ENCODE data around the gene RBPMS2.
"Not testable (repeated sequence)": the region's sequence is repeated elsewhere in the genome, so short reads cannot be mapped to it uniquely, and the experiment has no call there.

The RBPMS2 gene

DNA sequence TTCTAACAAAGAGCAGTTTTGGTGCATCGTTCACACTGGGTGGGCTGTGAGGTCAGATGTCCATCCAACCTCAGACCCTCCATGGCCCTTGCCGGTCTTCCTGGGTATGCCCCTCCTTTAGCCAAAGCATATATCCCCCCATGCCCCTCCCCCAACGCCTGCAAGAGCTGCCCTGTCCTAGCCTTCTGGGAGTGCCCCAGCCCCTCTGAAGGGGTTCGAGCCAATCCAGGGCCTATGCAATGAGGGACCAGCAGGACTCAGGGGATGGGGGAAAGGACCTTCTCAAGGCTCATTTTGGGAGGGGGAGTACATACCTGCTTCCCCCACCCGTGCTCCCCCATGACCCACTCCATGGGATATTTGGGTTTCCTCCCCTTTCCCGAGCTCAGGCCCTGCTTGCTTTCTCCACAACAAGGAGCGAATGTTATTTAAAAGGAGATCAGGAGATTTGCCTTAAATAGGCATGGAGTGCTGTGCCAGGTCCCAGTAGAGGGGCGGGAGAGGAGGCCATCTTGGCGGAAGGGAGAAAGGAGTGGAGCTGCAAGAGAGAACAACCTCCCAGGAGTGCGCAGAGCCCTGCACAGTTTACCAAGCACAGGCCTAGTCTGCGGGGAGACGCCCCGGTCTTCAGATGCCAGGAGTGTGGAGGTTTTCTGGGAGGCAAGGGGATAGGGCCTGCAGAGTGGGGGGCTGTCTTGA is 31.8 kb upstream of the RBPMS2 start:
- Histone ChIP-seq H2AK5ac (ENCODE audit: low read length) (no peak overlapping the region), H3K18ac (ENCODE audit: low read length) (peak overlapping the region; percentile 82), H2BK15ac (replicated peaks; ENCODE audit: low read depth) (no peak overlapping the region), H3K4ac (ENCODE audit: low read depth, low read length) (peak overlapping the region; percentile 87), H2BK120ac (ENCODE audit: low read depth, low read length) (peak overlapping the region; percentile 62), H3K4me1 (ENCODE audit: control insufficient read depth, low read depth, low read length) (peaks cover 20% of the 10 kb centered on the region), H3K56ac (ENCODE audit: low read length) (peak overlapping the region; percentile 69), H3K79me2 (ENCODE audit: control insufficient read depth, insufficient read depth, low read length) (no peaks in the 10 kb centered on the region), H4K8ac (ENCODE audit: low read depth, low read length) (peak overlapping the region; percentile 43), H3K4me3 (ENCODE audit: low read length) (no peak overlapping the region), H3K79me1 (ENCODE audit: low read length) (no peaks in the 10 kb centered on the region), H3K36me3 (ENCODE audit: control insufficient read depth, insufficient read depth, low read length) (no peaks in the 10 kb centered on the region), H3K27me3 (ENCODE audit: insufficient read depth, low read length, poor library complexity) (no peaks in the 10 kb centered on the region), H3K4me2 (ENCODE audit: low read length) (no peak overlapping the region), H3K23ac (ENCODE audit: low read length) (peak overlapping the region; percentile 25), H2BK5ac (ENCODE audit: low read length) (peak overlapping the region; percentile 47), H3K9ac (ENCODE audit: low read length) (peak overlapping the region; percentile 40), H3K27ac (ENCODE audit: low read depth, low read length) (peak overlapping the region; percentile 63), H4K5ac (ENCODE audit: low read length) (no peak overlapping the region)
- no CpG with 5 or more reads among the region's 13 CpGs for WGBS (ENCODE audit: extremely low coverage, insufficient coverage, low lambda C conversion rate)
- peak; percentile 85 for DNase-seq

- Histone ChIP-seq H3K4me1 (ENCODE audit: control insufficient read depth, low read depth, low read length) (peaks cover 19% of the 10 kb centered on the region), H2BK120ac (ENCODE audit: low read depth, low read length) (no peak overlapping the region)
- WGBS (ENCODE audit: extremely low coverage, insufficient coverage, low lambda C conversion rate) = no CpG with 5 or more reads among the region's 6 CpGs
These were observed 31.1 kb upstream of the RBPMS2 start for GRCh38 chr15:64806509-64806908.

DNA sequence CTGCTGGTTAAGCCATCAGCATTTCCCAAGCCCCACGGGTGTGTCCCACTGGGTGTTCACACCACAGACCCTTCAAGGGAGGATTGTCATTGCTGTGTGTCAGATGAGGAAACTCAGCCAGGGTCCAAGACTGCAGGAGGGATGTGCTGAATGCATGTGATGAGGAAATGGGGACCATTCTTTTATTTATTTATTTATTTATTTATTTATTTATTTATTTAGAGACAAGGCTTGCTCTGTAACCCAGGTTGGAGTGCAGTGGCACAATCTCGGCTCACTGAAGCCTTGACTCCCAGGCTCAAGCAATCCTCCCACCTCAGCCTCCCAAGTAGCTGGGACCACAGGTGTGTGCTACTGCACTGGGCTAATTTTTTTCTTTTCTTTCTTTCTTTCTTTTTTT is 29.2 kb upstream of the RBPMS2 start:
- no peak overlapping the region for H4K5ac ChIP-seq (ENCODE audit: low read length)
- no peak overlapping the region for H2AK5ac ChIP-seq (ENCODE audit: low read length)
- no peak overlapping the region for H4K8ac ChIP-seq (ENCODE audit: low read depth, low read length)
- DNase-seq = no peak
- no peak overlapping the region for H3K4me3 ChIP-seq (ENCODE audit: low read length)
- no peak overlapping the region for H2BK5ac ChIP-seq (ENCODE audit: low read length)
- H3K79me1 ChIP-seq (ENCODE audit: low read length) = no peaks in the 10 kb centered on the region
- H3K27ac ChIP-seq (ENCODE audit: low read depth, low read length) = no peak overlapping the region
- H3K27me3 ChIP-seq (ENCODE audit: insufficient read depth, low read length, poor library complexity) = no peaks in the 10 kb centered on the region
- no peak overlapping the region for H3K4me2 ChIP-seq (ENCODE audit: low read length)
- no peak overlapping the region for H3K23ac ChIP-seq (ENCODE audit: low read length)
- H3K4ac ChIP-seq (ENCODE audit: low read depth, low read length) = no peak overlapping the region
- H3K79me2 ChIP-seq (ENCODE audit: control insufficient read depth, insufficient read depth, low read length) = no peaks in the 10 kb centered on the region
- peaks cover 10% of the 10 kb centered on the region for H3K4me1 ChIP-seq (ENCODE audit: control insufficient read depth, low read depth, low read length)
- no peak overlapping the region for H2BK120ac ChIP-seq (ENCODE audit: low read depth, low read length)
- no CpG with 5 or more reads among the region's 2 CpGs for WGBS (ENCODE audit: extremely low coverage, insufficient coverage, low lambda C conversion rate)
- no peak overlapping the region for H2BK15ac ChIP-seq (replicated peaks; ENCODE audit: low read depth)
- H3K9ac ChIP-seq (ENCODE audit: low read length) = no peak overlapping the region
- H3K18ac ChIP-seq (ENCODE audit: low read length) = no peak overlapping the region
- H3K36me3 ChIP-seq (ENCODE audit: control insufficient read depth, insufficient read depth, low read length) = no peaks in the 10 kb centered on the region
- H3K56ac ChIP-seq (ENCODE audit: low read length) = no peak overlapping the region

More at GRCh38 chr15:64806509-64806908, 31.1 kb upstream of the RBPMS2 start:
- peak overlapping the region; percentile 40 for H3K9ac ChIP-seq (ENCODE audit: low read length)
- no peak overlapping the region for H2BK15ac ChIP-seq (replicated peaks; ENCODE audit: low read depth)
- no peak overlapping the region for H3K23ac ChIP-seq (ENCODE audit: low read length)
- H3K27ac ChIP-seq (ENCODE audit: low read depth, low read length) = peak overlapping the region; percentile 63
- peak overlapping the region; percentile 79 for H2BK5ac ChIP-seq (ENCODE audit: low read length)
- peak overlapping the region; percentile 69 for H3K56ac ChIP-seq (ENCODE audit: low read length)
- no peak overlapping the region for H3K4me3 ChIP-seq (ENCODE audit: low read length)
- no peaks in the 10 kb centered on the region for H3K79me1 ChIP-seq (ENCODE audit: low read length)
- no peak overlapping the region for H3K4me2 ChIP-seq (ENCODE audit: low read length)
- H4K5ac ChIP-seq (ENCODE audit: low read length) = no peak overlapping the region
- peak overlapping the region; percentile 82 for H2AK5ac ChIP-seq (ENCODE audit: low read length)
- H3K18ac ChIP-seq (ENCODE audit: low read length) = peak overlapping the region; percentile 41
- H4K8ac ChIP-seq (ENCODE audit: low read depth, low read length) = no peak overlapping the region
- H3K36me3 ChIP-seq (ENCODE audit: control insufficient read depth, insufficient read depth, low read length) = no peaks in the 10 kb centered on the region
- H3K27me3 ChIP-seq (ENCODE audit: insufficient read depth, low read length, poor library complexity) = no peaks in the 10 kb centered on the region
- peak; percentile 62 for DNase-seq
- peak overlapping the region; percentile 87 for H3K4ac ChIP-seq (ENCODE audit: low read depth, low read length)
- no peaks in the 10 kb centered on the region for H3K79me2 ChIP-seq (ENCODE audit: control insufficient read depth, insufficient read depth, low read length)

GRCh38 chr15:64803526-64803925 is 28.1 kb upstream of the RBPMS2 start:
- Histone ChIP-seq H3K4me3 (ENCODE audit: low read length) (no peak overlapping the region), H3K79me1 (ENCODE audit: low read length) (no peaks in the 10 kb centered on the region), H2AK5ac (ENCODE audit: low read length) (no peak overlapping the region), H3K4ac (ENCODE audit: low read depth, low read length) (no peak overlapping the region), H3K23ac (ENCODE audit: low read length) (no peak overlapping the region), H2BK15ac (replicated peaks; ENCODE audit: low read depth) (no peak overlapping the region), H3K4me2 (ENCODE audit: low read length) (no peak overlapping the region), H3K56ac (ENCODE audit: low read length) (no peak overlapping the region), H3K79me2 (ENCODE audit: control insufficient read depth, insufficient read depth, low read length) (no peaks in the 10 kb centered on the region), H3K18ac (ENCODE audit: low read length) (no peak overlapping the region), H4K8ac (ENCODE audit: low read depth, low read length) (no peak overlapping the region), H4K5ac (ENCODE audit: low read length) (no peak overlapping the region), H3K27ac (ENCODE audit: low read depth, low read length) (no peak overlapping the region), H3K36me3 (ENCODE audit: control insufficient read depth, insufficient read depth, low read length) (no peaks in the 10 kb centered on the region), H2BK120ac (ENCODE audit: low read depth, low read length) (no peak overlapping the region), H2BK5ac (ENCODE audit: low read length) (no peak overlapping the region), H3K4me1 (ENCODE audit: control insufficient read depth, low read depth, low read length) (peaks cover 6% of the 10 kb centered on the region), H3K27me3 (ENCODE audit: insufficient read depth, low read length, poor library complexity) (no peaks in the 10 kb centered on the region), H3K9ac (ENCODE audit: low read length) (no peak overlapping the region)
- DNase-seq = no peak
- WGBS (ENCODE audit: extremely low coverage, insufficient coverage, low lambda C conversion rate) = no CpG with 5 or more reads among the region's 1 CpG

DNA sequence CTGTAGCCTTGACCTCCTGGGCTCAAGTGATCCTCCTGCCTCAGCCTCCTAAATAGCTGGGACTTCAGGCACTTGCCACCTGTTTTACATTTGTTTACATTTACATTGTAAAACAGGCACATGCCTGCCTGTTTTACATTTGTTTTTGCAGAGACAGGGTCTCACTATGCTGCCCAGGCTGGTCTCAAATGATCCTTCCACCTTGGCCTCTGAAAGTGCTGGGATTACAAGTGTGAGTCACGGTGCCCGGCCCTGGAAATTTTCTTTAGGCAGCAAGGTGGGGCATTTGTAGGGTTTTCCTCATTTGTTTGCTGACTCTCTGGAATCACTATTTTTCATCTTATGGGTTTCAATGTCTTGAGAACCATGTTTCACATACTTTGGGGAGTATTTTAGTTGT is 25.1 kb upstream of the RBPMS2 start:
- H3K9ac ChIP-seq (ENCODE audit: low read length) = no peak overlapping the region
- WGBS (ENCODE audit: extremely low coverage, insufficient coverage, low lambda C conversion rate) = no CpG with 5 or more reads among the region's 2 CpGs
- H3K4me1 ChIP-seq (ENCODE audit: control insufficient read depth, low read depth, low read length) = no peaks in the 10 kb centered on the region
- no peaks in the 10 kb centered on the region for H3K79me2 ChIP-seq (ENCODE audit: control insufficient read depth, insufficient read depth, low read length)
- H3K27ac ChIP-seq (ENCODE audit: low read depth, low read length) = no peak overlapping the region
- H2AK5ac ChIP-seq (ENCODE audit: low read length) = no peak overlapping the region
- H3K27me3 ChIP-seq (ENCODE audit: insufficient read depth, low read length, poor library complexity) = no peaks in the 10 kb centered on the region
- no peak overlapping the region for H2BK120ac ChIP-seq (ENCODE audit: low read depth, low read length)
- H3K4ac ChIP-seq (ENCODE audit: low read depth, low read length) = no peak overlapping the region
- no peak overlapping the region for H4K8ac ChIP-seq (ENCODE audit: low read depth, low read length)
- H3K36me3 ChIP-seq (ENCODE audit: control insufficient read depth, insufficient read depth, low read length) = no peaks in the 10 kb centered on the region
- no peak overlapping the region for H3K56ac ChIP-seq (ENCODE audit: low read length)
- H3K4me3 ChIP-seq (ENCODE audit: low read length) = no peak overlapping the region
- no peak for DNase-seq
- H2BK5ac ChIP-seq (ENCODE audit: low read length) = no peak overlapping the region
- no peak overlapping the region for H3K23ac ChIP-seq (ENCODE audit: low read length)
- H4K5ac ChIP-seq (ENCODE audit: low read length) = no peak overlapping the region
- no peak overlapping the region for H3K4me2 ChIP-seq (ENCODE audit: low read length)
- no peak overlapping the region for H2BK15ac ChIP-seq (replicated peaks; ENCODE audit: low read depth)
- H3K79me1 ChIP-seq (ENCODE audit: low read length) = no peaks in the 10 kb centered on the region
- no peak overlapping the region for H3K18ac ChIP-seq (ENCODE audit: low read length)

GRCh38 chr15:64798905-64799304 is 23.5 kb upstream of the RBPMS2 start:
- not testable (repeated sequence) for H3K23ac ChIP-seq (ENCODE audit: low read length); H3K27ac ChIP-seq (ENCODE audit: low read depth, low read length); H3K9ac ChIP-seq (ENCODE audit: low read length); H4K5ac ChIP-seq (ENCODE audit: low read length); DNase-seq; H2BK120ac ChIP-seq (ENCODE audit: low read depth, low read length); H3K36me3 ChIP-seq (ENCODE audit: control insufficient read depth, insufficient read depth, low read length); H3K4me2 ChIP-seq (ENCODE audit: low read length); H3K27me3 ChIP-seq (ENCODE audit: insufficient read depth, low read length, poor library complexity); H2BK15ac ChIP-seq (replicated peaks; ENCODE audit: low read depth); H3K4me3 ChIP-seq (ENCODE audit: low read length); H3K79me2 ChIP-seq (ENCODE audit: control insufficient read depth, insufficient read depth, low read length); H3K4ac ChIP-seq (ENCODE audit: low read depth, low read length); H3K18ac ChIP-seq (ENCODE audit: low read length); H2BK5ac ChIP-seq (ENCODE audit: low read length); H3K79me1 ChIP-seq (ENCODE audit: low read length); H3K4me1 ChIP-seq (ENCODE audit: control insufficient read depth, low read depth, low read length); H4K8ac ChIP-seq (ENCODE audit: low read depth, low read length); H2AK5ac ChIP-seq (ENCODE audit: low read length); H3K56ac ChIP-seq (ENCODE audit: low read length)
- no CpG with 5 or more reads among the region's 29 CpGs for WGBS (ENCODE audit: extremely low coverage, insufficient coverage, low lambda C conversion rate)
